ENCODE results near the gene HECTD3.

DNA sequence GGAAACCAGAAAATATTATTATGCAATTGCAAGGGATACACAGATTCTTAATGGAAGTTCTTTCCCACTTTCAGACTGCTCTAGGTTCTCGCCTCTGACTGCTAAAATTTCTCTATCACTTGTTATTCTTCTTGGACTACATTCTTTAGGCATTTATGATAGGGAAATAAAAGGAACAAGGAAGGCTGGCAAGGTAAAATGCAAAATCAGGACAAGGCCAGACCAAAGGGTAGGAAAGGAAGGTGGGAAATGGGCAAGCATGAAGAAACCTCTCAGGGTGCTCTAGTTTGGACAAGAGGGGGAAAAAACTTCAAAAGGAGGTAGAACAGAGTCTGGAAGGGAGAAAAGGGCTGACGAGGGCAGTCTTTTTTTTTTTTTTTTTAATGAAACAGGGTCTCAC, 27.1 kb upstream of the HECTD3 start:
- TF ChIP-seq, protein P1, sequence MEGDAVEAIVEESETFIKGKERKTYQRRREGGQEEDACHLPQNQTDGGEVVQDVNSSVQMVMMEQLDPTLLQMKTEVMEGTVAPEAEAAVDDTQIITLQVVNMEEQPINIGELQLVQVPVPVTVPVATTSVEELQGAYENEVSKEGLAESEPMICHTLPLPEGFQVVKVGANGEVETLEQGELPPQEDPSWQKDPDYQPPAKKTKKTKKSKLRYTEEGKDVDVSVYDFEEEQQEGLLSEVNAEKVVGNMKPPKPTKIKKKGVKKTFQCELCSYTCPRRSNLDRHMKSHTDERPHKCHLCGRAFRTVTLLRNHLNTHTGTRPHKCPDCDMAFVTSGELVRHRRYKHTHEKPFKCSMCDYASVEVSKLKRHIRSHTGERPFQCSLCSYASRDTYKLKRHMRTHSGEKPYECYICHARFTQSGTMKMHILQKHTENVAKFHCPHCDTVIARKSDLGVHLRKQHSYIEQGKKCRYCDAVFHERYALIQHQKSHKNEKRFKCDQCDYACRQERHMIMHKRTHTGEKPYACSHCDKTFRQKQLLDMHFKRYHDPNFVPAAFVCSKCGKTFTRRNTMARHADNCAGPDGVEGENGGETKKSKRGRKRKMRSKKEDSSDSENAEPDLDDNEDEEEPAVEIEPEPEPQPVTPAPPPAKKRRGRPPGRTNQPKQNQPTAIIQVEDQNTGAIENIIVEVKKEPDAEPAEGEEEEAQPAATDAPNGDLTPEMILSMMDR (conservative IDR thresholded peaks at IDR 0.05; ENCODE audit: low read depth, low read length) = no peak
- TF ChIP-seq POLR2A (IDR thresholded peaks at IDR 0.05; ENCODE audit: low read depth, low read length) = no peak
- no peak for TF ChIP-seq MXI1 (IDR thresholded peaks at IDR 0.05; ENCODE audit: borderline replicate concordance, low read depth, low read length)
- TF ChIP-seq BHLHE40 (IDR thresholded peaks at IDR 0.05; ENCODE audit: low read depth, low read length) = no peak
- TF ChIP-seq RAD21 (IDR thresholded peaks at IDR 0.05; ENCODE audit: low read length) = no peak
- TF ChIP-seq CEBPB (IDR thresholded peaks at IDR 0.05; ENCODE audit: low read depth, low read length) = no peak
- TF ChIP-seq SMC3 (IDR thresholded peaks at IDR 0.05; ENCODE audit: low read depth, low read length) = no peak

All from IMR-90 (cell line).